OCI-LY1 (cell line): Measurements from ENCODE around the gene IDUA.

Source experiments
- H2AFZ ChIP-seq: fragments of 200-600 bp; sonication (generic), shearing (Covaris generic); 2 replicates; pipeline ENCODE4 v1.6.0; 2014; ENCODE audit warnings: antibody characterized with exemption, mild to moderate bottlenecking, low read length
- H3F3A ChIP-seq: fragments of 200-600 bp; sonication (generic), shearing (Covaris generic); 2 replicates; pipeline ENCODE4 v1.6.0; 2014; ENCODE audit warnings: mild to moderate bottlenecking, antibody characterized with exemption, low read length, moderate library complexity; ENCODE audit not compliant: insufficient read depth
- H3K27ac ChIP-seq: fragments of 200-600 bp; sonication (generic); 2 replicates; pipeline ENCODE4 v1.5.1; 2014; ENCODE audit warnings: low read length, mixed run types, mild to moderate bottlenecking, low read depth; ENCODE audit not compliant: poor library complexity, severe bottlenecking
- H3K27me3 ChIP-seq: fragments of 200-600 bp; sonication (generic); 2 replicates; pipeline ENCODE4 v1.6.0; 2014; ENCODE audit warnings: antibody characterized with exemption, mild to moderate bottlenecking, low read length, moderate library complexity; ENCODE audit not compliant: insufficient read depth
- H3K36me3 ChIP-seq: fragments of 200-600 bp; sonication (generic); 2 replicates; pipeline ENCODE4 v1.6.1; 2014; ENCODE audit warnings: mild to moderate bottlenecking, antibody characterized with exemption, low read length, moderate library complexity, mixed read lengths; ENCODE audit not compliant: insufficient read depth
- H3K4me1 ChIP-seq: fragments of 200-600 bp; sonication (generic); 2 replicates; pipeline ENCODE4 v1.5.1; 2014; ENCODE audit warnings: mild to moderate bottlenecking, low read length, moderate library complexity; ENCODE audit not compliant: insufficient read depth, severe bottlenecking
- H3K4me2 ChIP-seq: fragments of 200-600 bp; sonication (generic), shearing (Covaris generic); 2 replicates; pipeline ENCODE4 v1.6.1; 2014; ENCODE audit warnings: low read length
- H3K4me3 ChIP-seq: fragments of 200-600 bp; sonication (generic); 2 replicates; pipeline ENCODE4 v1.5.1; 2014; ENCODE audit warnings: low read length, low read depth, mild to moderate bottlenecking, mixed read lengths; ENCODE audit not compliant: poor library complexity, severe bottlenecking
- H3K79me2 ChIP-seq: fragments of 200-600 bp; shearing (Covaris generic); 2 replicates; pipeline ENCODE4 v1.6.1; 2016; ENCODE audit warnings: mixed run types, low read length, mixed read lengths; ENCODE audit not compliant: insufficient read depth
- H3K9ac ChIP-seq: fragments of 200-600 bp; sonication (generic), shearing (Covaris generic); 2 replicates; pipeline ENCODE4 v1.6.1; 2014; ENCODE audit warnings: mild to moderate bottlenecking, low read length, mixed read lengths
- H3K9me2 ChIP-seq: fragments of 200-600 bp; sonication (generic), shearing (Covaris generic); 2 replicates; pipeline ENCODE4 v1.6.1; 2014; ENCODE audit warnings: low read depth, mild to moderate bottlenecking, low read length, mixed read lengths
- H3K9me3 ChIP-seq: fragments of 200-600 bp; shearing (Covaris generic); 2 replicates; pipeline ENCODE4 v1.6.1; 2014; ENCODE audit warnings: low read length, mixed read lengths
- H4K20me1 ChIP-seq: fragments of 200-600 bp; sonication (generic), shearing (Covaris generic); 2 replicates; pipeline ENCODE4 v1.6.0; 2016; ENCODE audit warnings: mild to moderate bottlenecking, low read length; ENCODE audit not compliant: insufficient read depth
- CTCF ChIP-seq: fragments of 200-600 bp; sonication (generic), shearing (Covaris generic); IDR thresholded peaks from 2 replicates; pipeline ENCODE4 v1.5.1; 2017; ENCODE audit warnings: mild to moderate bottlenecking, antibody characterized with exemption, low read length, moderate library complexity, mixed read lengths
- EZH2 ChIP-seq: fragments of 200-600 bp; sonication (generic), shearing (Covaris generic); IDR thresholded peaks from 2 replicates; pipeline ENCODE4 v1.8.0; 2017; ENCODE audit warnings: borderline replicate concordance, mixed run types, mild to moderate bottlenecking, antibody characterized with exemption, low read length, moderate library complexity, mixed read lengths

IDUA gene

GRCh38 chr4:996030-996996, 9.5 kb downstream of the IDUA start:
- Histone ChIP-seq H4K20me1 (no peaks in the 10 kb centered on the region), H3F3A (no peaks in the 10 kb centered on the region), H3K9me2 (no peaks in the 10 kb centered on the region), H3K4me1 (peaks cover 21% of the 10 kb centered on the region), H3K4me3 (no peak overlapping the region), H3K27me3 (no peaks in the 10 kb centered on the region), H3K9me3 (no peaks in the 10 kb centered on the region), H2AFZ (no peak overlapping the region), H3K79me2 (no peaks in the 10 kb centered on the region), H3K9ac (no peak overlapping the region), H3K36me3 (no peaks in the 10 kb centered on the region), H3K27ac (no peak overlapping the region), H3K4me2 (no peak overlapping the region)
- TF ChIP-seq CTCF: no peak

GRCh38 chr4:996997-997374, 10.1 kb downstream of the IDUA start:
- no peak overlapping the region for H3K9ac ChIP-seq
- TF ChIP-seq EZH2: no peak
- TF ChIP-seq CTCF: no peak
- no peaks in the 10 kb centered on the region for H3K79me2 ChIP-seq
- H3K36me3 ChIP-seq: no peaks in the 10 kb centered on the region
- peaks cover 20% of the 10 kb centered on the region for H3K4me1 ChIP-seq
- no peak overlapping the region for H3K4me3 ChIP-seq
- H3K9me2 ChIP-seq: no peaks in the 10 kb centered on the region
- H3K27me3 ChIP-seq: no peaks in the 10 kb centered on the region
- no peaks in the 10 kb centered on the region for H3K9me3 ChIP-seq
- H2AFZ ChIP-seq: no peak overlapping the region
- H4K20me1 ChIP-seq: no peaks in the 10 kb centered on the region
- no peak overlapping the region for H3K4me2 ChIP-seq
- H3F3A ChIP-seq: no peaks in the 10 kb centered on the region
- H3K27ac ChIP-seq: no peak overlapping the region

GRCh38 chr4:997375-998071, 10.7 kb downstream of the IDUA start:
- Histone ChIP-seq H3K4me3 (no peak overlapping the region), H3K79me2 (no peaks in the 10 kb centered on the region), H3F3A (no peaks in the 10 kb centered on the region), H3K27me3 (no peaks in the 10 kb centered on the region), H2AFZ (no peak overlapping the region), H3K4me2 (no peak overlapping the region), H3K27ac (no peak overlapping the region), H3K9ac (no peak overlapping the region), H3K4me1 (peaks cover 14% of the 10 kb centered on the region), H3K9me2 (no peaks in the 10 kb centered on the region), H3K9me3 (no peaks in the 10 kb centered on the region), H4K20me1 (no peaks in the 10 kb centered on the region), H3K36me3 (no peaks in the 10 kb centered on the region)
- no peak for TF ChIP-seq CTCF
- no peak for TF ChIP-seq EZH2
